PC-9 (cell line): ENCODE results near the gene TCF4. TPM values are rescaled to one million over a fixed set of nuclear protein-coding genes. Genes with fewer than 3 reads are reported as not detected.

Source experiments
- BruUV-seq: library from RNA; stranded (reverse); fragments of 400-500 nt; replicated peaks from 2 replicates; lab custom pipeline; 2021; lab: Mats Ljungman, UMichigan
- CTCF ChIA-PET: fragments of 300-600 bp; sonication (Branson Sonifier 250); formaldehyde crosslinking; loops from one replicate; lab custom pipeline; 2022; ENCODE audit warnings: antibody characterized with exemption; lab: Charles Lee
- POLR2A ChIA-PET: fragments of 300-600 bp; sonication (Branson Sonifier 250); formaldehyde crosslinking; loops from one replicate; lab custom pipeline; 2022; ENCODE audit warnings: antibody characterized with exemption; ENCODE audit not compliant: unreplicated experiment; lab: Charles Lee
- DNase-seq, 2 experiments: peaks; one replicate each; pipeline versions ENCODE4 v3.0.0 to v3.0.0-alpha.2; 2015 to 2022; ENCODE audit warnings: mixed read lengths in 1 of 2
- H2AFZ ChIP-seq: fragments of 200-600 bp; sonication (generic); 2 replicates; pipeline ENCODE4 v1.8.1; 2017; ENCODE audit warnings: antibody characterized with exemption
- H3F3A ChIP-seq: fragments of 200-600 bp; sonication (generic); 2 replicates; pipeline ENCODE4 v1.8.1; 2017; ENCODE audit warnings: antibody characterized with exemption, mild to moderate bottlenecking, low read depth; ENCODE audit not compliant: insufficient read depth
- H3K27ac ChIP-seq: fragments of 200-600 bp; sonication (generic); 2 replicates; pipeline ENCODE4 v1.6.1; 2016; ENCODE audit warnings: mixed run types
- H3K27me3 ChIP-seq: fragments of 200-600 bp; sonication (generic); 2 replicates; pipeline ENCODE4 v1.6.1; 2016; ENCODE audit warnings: low read depth, mixed run types; ENCODE audit not compliant: insufficient read depth
- H3K36me3 ChIP-seq: fragments of 200-600 bp; sonication (generic); 2 replicates; pipeline ENCODE4 v1.6.1; 2016; ENCODE audit warnings: low read depth, mixed run types
- H3K4me1 ChIP-seq: fragments of 200-600 bp; sonication (generic); replicated peaks from 2 replicates; pipeline ENCODE4 v1.6.1; 2016; ENCODE audit warnings: mixed run types; ENCODE audit not compliant: insufficient read depth
- H3K4me2 ChIP-seq: fragments of 200-600 bp; sonication (generic); 2 replicates; pipeline ENCODE4 v1.6.1; 2017; ENCODE audit warnings: mixed run types
- H3K4me3 ChIP-seq: fragments of 200-600 bp; sonication (generic); 2 replicates; pipeline ENCODE4 v1.6.1; 2016; ENCODE audit warnings: mixed run types
- H3K79me2 ChIP-seq: fragments of 200-600 bp; sonication (generic); 2 replicates; pipeline ENCODE4 v1.6.1; 2017; ENCODE audit warnings: low read depth, mixed run types
- H3K9me2 ChIP-seq: fragments of 200-600 bp; sonication (generic); 2 replicates; pipeline ENCODE4 v1.8.1; 2017; ENCODE audit warnings: mild to moderate bottlenecking; ENCODE audit not compliant: insufficient read depth
- H3K9me3 ChIP-seq: fragments of 200-600 bp; sonication (generic); 2 replicates; pipeline ENCODE4 v1.8.1; 2016; ENCODE audit warnings: low read depth; ENCODE audit not compliant: insufficient read depth
- H4K20me1 ChIP-seq: fragments of 200-600 bp; sonication (generic); 2 replicates; pipeline ENCODE4 v1.8.1; 2017; ENCODE audit not compliant: insufficient read depth
- CTCF ChIP-seq: fragments of 200-600 bp; sonication (generic); conservative IDR thresholded peaks from 2 replicates; pipeline ENCODE4 v1.6.1; 2017; ENCODE audit warnings: mixed run types, antibody characterized with exemption, mild to moderate bottlenecking, moderate library complexity
- EZH2 ChIP-seq: fragments of 200-600 bp; sonication (generic); IDR thresholded peaks from 2 replicates; pipeline ENCODE4 v1.8.0; 2017; ENCODE audit warnings: antibody characterized with exemption, low read depth
- intact Hi-C: fragments of 100-400 bp; cut with micrococcal nuclease; formaldehyde crosslinking; loops from one replicate; pipeline ENCODE4 v1.10.0; 2022; ENCODE audit not compliant: unreplicated experiment
- total RNA-seq: library from RNA; stranded (reverse); gene quantifications from 2 replicates; pipeline ENCODE4 v1.2.3, GENCODE V29; 2021

The TCF4 gene
- total RNA-seq, 1 experiment from 2014 or later, result 0.74 TPM

GRCh38 chr18:55504808-55505207 is 83.2 kb downstream of the TCF4 start:
- Histone ChIP-seq H3K27ac (no peak overlapping the region), H3K27me3 (no peaks in the 10 kb centered on the region), H3K4me3 (no peak overlapping the region), H3F3A (no peaks in the 10 kb centered on the region), H3K79me2 (no peaks in the 10 kb centered on the region), H4K20me1 (no peaks in the 10 kb centered on the region), H3K4me2 (no peak overlapping the region), H3K4me1 (no peaks in the 10 kb centered on the region), H3K9me2 (no peaks in the 10 kb centered on the region), H3K36me3 (no peaks in the 10 kb centered on the region), H2AFZ (no peak overlapping the region), H3K9me3 (no peaks in the 10 kb centered on the region)
- ChIA-PET POLR2A (no interaction called here), CTCF (no interaction called here)
- no TSS peak for BruUV-seq
- TF ChIP-seq CTCF, result no peak
- TF ChIP-seq EZH2, result no peak
- DNase-seq, result no peak
- intact Hi-C loops, result no loop called here

- intact Hi-C loops, result no loop called here
- Histone ChIP-seq H3K9me3 (no peaks in the 10 kb centered on the region), H3K4me2 (no peak overlapping the region), H3K4me1 (no peaks in the 10 kb centered on the region), H3K4me3 (no peak overlapping the region), H3F3A (no peaks in the 10 kb centered on the region), H3K27ac (no peak overlapping the region), H3K79me2 (no peaks in the 10 kb centered on the region), H3K36me3 (no peaks in the 10 kb centered on the region), H3K27me3 (no peaks in the 10 kb centered on the region), H3K9me2 (no peaks in the 10 kb centered on the region), H4K20me1 (no peaks in the 10 kb centered on the region), H2AFZ (no peak overlapping the region)
- no peak for DNase-seq
- ChIA-PET POLR2A (no interaction called here), CTCF (no interaction called here)
- BruUV-seq, result no TSS peak
- TF ChIP-seq CTCF, result no peak
- TF ChIP-seq EZH2, result no peak
Measured at GRCh38 chr18:55503167-55503820, 84.7 kb downstream of the TCF4 start.

GRCh38 chr18:55501982-55502710 is 85.8 kb downstream of the TCF4 start:
- POLR2A ChIA-PET, result no interaction called here
- no peaks in the 10 kb centered on the region for H3K79me2 ChIP-seq
- CTCF ChIA-PET, result no interaction called here
- no peaks in the 10 kb centered on the region for H3K4me1 ChIP-seq
- H4K20me1 ChIP-seq, result no peaks in the 10 kb centered on the region
- no peaks in the 10 kb centered on the region for H3F3A ChIP-seq
- TF ChIP-seq EZH2, result no peak
- no peak for TF ChIP-seq CTCF
- H3K9me2 ChIP-seq, result no peaks in the 10 kb centered on the region
- no peak overlapping the region for H3K4me3 ChIP-seq
- intact Hi-C loops, result no loop called here
- H3K9me3 ChIP-seq, result no peaks in the 10 kb centered on the region
- H3K27ac ChIP-seq, result no peak overlapping the region
- H3K27me3 ChIP-seq, result no peaks in the 10 kb centered on the region
- BruUV-seq, result no TSS peak
- no peak overlapping the region for H3K4me2 ChIP-seq
- DNase-seq, result no peak
- no peaks in the 10 kb centered on the region for H3K36me3 ChIP-seq
- H2AFZ ChIP-seq, result no peak overlapping the region
